ENCODE results near the gene CDON.
A peak's percentile ranks its signal among the peaks of the same experiment; 100 is the strongest.

Gene CDON

GRCh38 chr11:125951731-125952130, 110.9 kb downstream of the CDON start:
- DNase-seq (ENCODE audit: low read depth), result no peak
- TF ChIP-seq CTCF (conservative IDR thresholded peaks at IDR 0.05; ENCODE audit: control insufficient read depth, insufficient read depth, low read depth, low read length), result no peak
- no peak overlapping the region for H3K4me3 ChIP-seq (ENCODE audit: control insufficient read depth, low read depth, low read length)

- TF ChIP-seq CTCF (conservative IDR thresholded peaks at IDR 0.05; ENCODE audit: control insufficient read depth, insufficient read depth, low read depth, low read length), result no peak
- no peak overlapping the region for H3K4me3 ChIP-seq (ENCODE audit: control insufficient read depth, low read depth, low read length)
- DNase-seq (ENCODE audit: low read depth), result peak; percentile 85
These were observed 111.7 kb downstream of the CDON start for GRCh38 chr11:125950696-125951651.

GRCh38 chr11:125950178-125950490, 112.5 kb downstream of the CDON start:
- no peak for TF ChIP-seq CTCF (conservative IDR thresholded peaks at IDR 0.05; ENCODE audit: control insufficient read depth, insufficient read depth, low read depth, low read length)
- no peak for DNase-seq (ENCODE audit: low read depth)
- no peak overlapping the region for H3K4me3 ChIP-seq (ENCODE audit: control insufficient read depth, low read depth, low read length)

GRCh38 chr11:125949271-125950177, 113.1 kb downstream of the CDON start:
- TF ChIP-seq CTCF (conservative IDR thresholded peaks at IDR 0.05; ENCODE audit: control insufficient read depth, insufficient read depth, low read depth, low read length), result no peak
- H3K4me3 ChIP-seq (ENCODE audit: control insufficient read depth, low read depth, low read length), result no peak overlapping the region

GRCh38 chr11:125948278-125949051, 114.2 kb downstream of the CDON start:
- no peak for DNase-seq (ENCODE audit: low read depth)
- TF ChIP-seq CTCF (conservative IDR thresholded peaks at IDR 0.05; ENCODE audit: control insufficient read depth, insufficient read depth, low read depth, low read length), result no peak

More at GRCh38 chr11:125949271-125950177, 113.1 kb downstream of the CDON start:
- no peak for DNase-seq (ENCODE audit: low read depth)

More at GRCh38 chr11:125948278-125949051, 114.2 kb downstream of the CDON start:
- H3K4me3 ChIP-seq (ENCODE audit: control insufficient read depth, low read depth, low read length), result no peak overlapping the region

Data from fibroblast of mammary gland (primary cell).